Tibial nerve (tissue), 3 donors: ENCODE measurements around the gene RASA2.

Experiments used
- CTCF ChIP-seq, 5 experiments: fragments of 200-600 bp in 3 of 5; fragments of 450-650 bp in 2 of 5; sonication (generic) in 3 of 5; IDR thresholded peaks; one replicate each; pipeline ENCODE4 v1.5.1; 2016 to 2019; ENCODE audit warnings: antibody characterized with exemption in 5 of 5, mild to moderate bottlenecking in 3 of 5, moderate library complexity in 2 of 5
- POLR2A ChIP-seq, 2 donors: fragments of 450-650 bp; IDR thresholded peaks; one replicate each; pipeline ENCODE4 v1.6.1; 2017; ENCODE audit warnings: antibody characterized with exemption in 2 of 2, mild to moderate bottlenecking in 2 of 2, moderate library complexity in 2 of 2

- TF ChIP-seq POLR2A (IDR thresholded peaks at IDR 0.05) (no peak), CTCF (IDR thresholded peaks at IDR 0.05) (no peak)
Measured at GRCh38 chr3:141514382-141514781, 27.6 kb downstream of the RASA2 start.
